Upper lobe of left lung (tissue), 4 donors: Measurements from ENCODE around the gene ARHGEF7.

Experiments
- CTCF ChIP-seq, 6 experiments: fragments of 450-650 bp in 4 of 6; fragments of 200-600 bp in 2 of 6; sonication (generic) in 2 of 6; IDR thresholded peaks; one replicate each; pipeline ENCODE4 v1.5.1; 2016 to 2019; ENCODE audit warnings: antibody characterized with exemption in 6 of 6
- EP300 ChIP-seq, 4 donors: sonication (generic); formaldehyde crosslinking; IDR thresholded peaks; one replicate each; pipeline ENCODE4 v1.5.1; 2017; ENCODE audit warnings: antibody characterized with exemption in 4 of 4, control low read depth in 2 of 4
- POLR2A ChIP-seq, 4 donors: fragments of 450-650 bp; IDR thresholded peaks; one replicate each; pipeline ENCODE4 v1.5.1; 2016 to 2017; ENCODE audit warnings: antibody characterized with exemption in 4 of 4, mild to moderate bottlenecking in 2 of 4
- POLR2AphosphoS5 ChIP-seq, 2 donors: sonication (generic); formaldehyde crosslinking; IDR thresholded peaks; one replicate each; pipeline ENCODE4 v1.5.1; 2017; ENCODE audit warnings: antibody characterized with exemption in 2 of 2

GRCh38 chr13:111118898-111119607 is 3.9 kb downstream of the ARHGEF7 start:
- no peak for TF ChIP-seq CTCF (IDR thresholded peaks at IDR 0.05)
- TF ChIP-seq POLR2AphosphoS5 (IDR thresholded peaks at IDR 0.05), result no peak
- no peak for TF ChIP-seq POLR2A (IDR thresholded peaks at IDR 0.05)
- TF ChIP-seq EP300 (IDR thresholded peaks at IDR 0.05), result no peak
